HG02973 (cell line): ENCODE data around the gene ARMC9.
"Not testable (repeated sequence)": the region's sequence is repeated elsewhere in the genome, so short reads cannot be mapped to it uniquely, and the experiment has no call there.

Experiments
- ATAC-seq: cut with Tn5 transposase; IDR thresholded peaks from one replicate; pipeline ENCODE4 v1.9.1; 2021; ENCODE audit warnings: moderate library complexity; ENCODE audit not compliant: unreplicated experiment

ARMC9 gene

GRCh38 chr2:231198291-231199173 is at the start of gene ARMC9:
ARMC9 (plus strand) TSS chr2:231198631; CDS start chr2:231206239, 7,608 bp downstream.
- ATAC-seq: peak; percentile 89

DNA sequence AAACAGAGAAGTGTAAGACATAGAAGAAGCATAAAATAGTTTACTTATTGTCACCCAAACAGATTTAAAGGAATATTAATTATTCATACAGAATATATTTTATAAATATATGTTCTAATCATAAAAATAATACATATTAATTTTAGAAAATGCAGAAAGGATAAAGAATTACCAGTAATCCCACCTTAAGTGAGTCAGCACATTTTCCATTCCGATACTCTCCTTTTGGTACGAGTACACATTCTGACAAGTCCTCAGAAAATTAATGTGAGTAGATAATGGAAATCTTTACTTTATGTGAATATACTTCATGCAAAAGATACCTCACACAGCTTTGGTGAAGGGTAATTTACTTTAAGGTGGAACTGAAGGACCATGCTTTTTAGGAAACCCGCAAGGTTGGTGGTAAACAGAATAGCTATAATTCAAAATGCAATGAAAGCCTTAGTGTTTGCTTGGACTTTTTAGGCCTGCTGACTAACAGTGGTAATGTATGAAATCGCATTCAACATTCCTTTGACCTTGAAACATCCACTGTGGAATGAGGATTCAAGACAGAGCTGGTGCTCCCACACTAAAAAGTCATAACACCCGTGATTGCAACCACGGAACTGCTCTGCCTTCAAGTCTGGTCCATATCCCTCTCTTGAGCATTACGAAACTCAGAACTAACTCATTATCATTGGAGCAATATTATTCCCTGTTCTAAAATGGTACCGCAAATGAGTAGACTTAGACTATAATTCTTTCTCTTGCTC is 45.5 kb upstream of the ARMC9 start:
- ATAC-seq: no peak

DNA sequence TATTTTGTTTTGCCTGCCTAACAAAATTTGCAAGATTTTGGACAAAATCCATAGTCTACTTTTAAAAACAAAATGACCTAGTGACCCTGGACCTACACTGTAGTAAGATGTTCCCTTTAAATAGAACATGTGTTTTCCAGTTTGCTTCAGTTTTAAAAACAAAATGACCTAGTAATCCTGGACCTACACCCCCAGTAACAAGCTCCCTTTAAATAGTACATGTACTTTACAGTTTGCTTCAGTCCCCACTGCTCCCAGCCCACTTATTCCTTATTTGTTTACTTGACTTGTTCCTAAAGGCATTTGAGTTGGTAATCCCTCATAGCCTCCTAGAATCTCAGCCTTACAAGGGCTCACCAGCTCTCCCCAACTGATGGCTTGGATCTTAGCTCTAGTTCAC is 39.1 kb upstream of the ARMC9 start:
- ATAC-seq: no peak

GRCh38 chr2:231160701-231161100 is 37.7 kb upstream of the ARMC9 start:
- ATAC-seq: no peak

DNA sequence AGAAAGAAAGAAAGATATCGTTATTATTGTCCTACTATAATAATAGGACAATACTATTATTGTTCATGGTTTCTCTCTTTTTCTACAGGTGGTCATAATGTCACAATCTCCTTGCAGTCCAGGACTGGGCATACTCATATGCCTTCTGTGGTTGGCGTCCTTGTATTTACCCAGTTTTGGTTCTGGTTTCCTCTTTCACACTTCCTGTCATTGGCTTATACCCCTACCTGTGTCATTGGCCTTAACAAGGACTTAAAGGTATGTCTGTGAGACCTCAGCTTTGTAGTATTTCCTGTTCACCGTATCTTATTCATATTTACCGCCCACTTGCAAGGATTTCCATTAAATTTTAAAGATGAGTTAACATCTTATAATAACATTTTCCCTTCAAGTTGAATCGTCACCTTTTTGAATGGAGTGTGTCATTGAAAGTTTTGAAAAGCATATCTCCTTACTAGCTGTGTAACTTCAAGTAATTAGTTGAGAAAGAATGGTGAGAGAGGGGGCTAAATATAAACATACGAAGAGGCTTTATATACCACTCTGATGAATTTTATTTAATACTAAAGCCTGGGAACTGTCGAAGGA is 37.1 kb upstream of the ARMC9 start:
- ATAC-seq: no peak

DNA sequence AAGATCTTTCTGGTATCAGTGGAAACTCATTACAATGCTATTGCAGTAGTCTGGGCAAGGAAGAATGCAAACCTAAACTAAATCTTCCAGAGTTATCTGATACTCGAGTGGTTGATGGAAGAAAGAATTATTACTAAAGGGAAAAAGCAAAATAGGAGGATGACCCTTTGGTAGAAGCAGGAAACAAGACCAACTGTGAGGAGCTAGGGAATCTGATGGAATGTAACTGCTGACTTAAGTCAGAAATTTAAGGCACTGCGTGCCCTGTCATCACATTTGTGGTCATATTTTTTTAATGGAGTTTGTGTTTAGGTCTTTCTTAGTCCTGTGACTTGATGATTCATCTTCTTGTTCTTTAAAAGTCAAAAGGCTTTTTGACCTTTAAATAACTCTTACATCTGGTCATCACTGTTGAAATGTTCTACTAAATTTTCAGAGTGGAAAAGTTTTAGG is 36.5 kb upstream of the ARMC9 start:
- ATAC-seq: no peak

GRCh38 chr2:231163011-231163410 is 35.4 kb upstream of the ARMC9 start:
- ATAC-seq: no peak

DNA sequence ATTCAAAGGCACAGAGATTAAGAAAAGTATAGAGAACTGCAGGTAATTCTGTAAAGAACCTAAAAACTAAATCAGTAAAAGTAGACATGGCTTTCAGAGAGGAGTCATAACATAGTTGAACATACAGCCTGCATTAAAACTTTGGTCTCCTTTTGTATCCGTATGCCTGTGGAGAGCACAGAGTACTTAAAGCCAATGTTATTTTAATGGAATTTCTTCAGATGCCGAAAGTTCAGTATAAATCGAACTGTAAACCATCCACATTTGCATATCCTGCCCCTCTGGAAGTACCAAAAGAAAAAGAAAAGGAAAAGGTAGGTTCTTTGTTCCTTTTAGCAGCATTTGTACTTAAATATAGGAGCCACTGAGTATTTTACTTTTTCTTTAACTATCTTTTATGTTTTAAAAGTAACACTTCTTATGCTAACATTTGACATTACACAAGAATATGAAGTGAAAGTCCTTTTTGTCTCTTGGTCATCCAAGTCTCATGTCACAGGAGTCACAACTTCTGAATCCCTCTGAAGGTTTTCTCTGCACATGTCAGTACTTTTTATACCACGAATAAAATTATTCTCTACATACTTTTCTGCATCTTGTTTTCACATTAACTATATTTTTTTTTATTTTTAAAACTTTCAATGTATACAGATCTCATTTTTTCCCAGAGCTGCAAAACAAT is 34.9 kb upstream of the ARMC9 start:
- ATAC-seq: no peak

DNA sequence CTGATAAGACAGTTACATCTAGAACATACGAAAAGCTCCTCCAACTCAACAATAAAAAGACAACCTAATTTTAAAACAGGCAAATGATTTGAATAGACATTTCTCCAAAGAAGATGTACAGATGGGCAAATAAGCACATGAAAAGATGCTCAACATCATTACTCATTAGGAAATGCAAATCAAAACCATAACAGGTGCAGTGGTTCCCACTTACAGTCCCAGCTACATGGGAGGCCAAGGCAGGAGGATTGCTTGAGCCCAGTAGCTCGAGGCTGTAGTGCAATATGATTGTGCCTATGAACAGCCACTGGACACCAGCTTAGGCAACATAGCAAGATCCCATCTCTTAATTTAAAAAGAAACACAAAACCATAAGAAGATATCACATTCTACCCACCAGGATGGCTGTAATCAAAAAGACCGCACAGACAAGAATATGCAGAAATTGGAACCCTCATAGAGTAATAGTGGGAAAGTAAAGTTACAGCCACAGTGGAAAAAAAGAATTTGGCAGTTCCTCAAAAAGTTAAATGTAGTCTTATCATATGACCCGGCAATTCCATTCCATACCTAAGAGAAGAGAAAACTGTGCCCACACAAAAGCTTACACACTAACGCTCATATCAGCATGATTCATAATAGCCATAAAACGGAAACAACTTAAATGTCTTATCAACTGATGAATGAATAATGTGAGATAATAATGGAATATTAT is 30.5 kb upstream of the ARMC9 start:
- ATAC-seq: no peak

DNA sequence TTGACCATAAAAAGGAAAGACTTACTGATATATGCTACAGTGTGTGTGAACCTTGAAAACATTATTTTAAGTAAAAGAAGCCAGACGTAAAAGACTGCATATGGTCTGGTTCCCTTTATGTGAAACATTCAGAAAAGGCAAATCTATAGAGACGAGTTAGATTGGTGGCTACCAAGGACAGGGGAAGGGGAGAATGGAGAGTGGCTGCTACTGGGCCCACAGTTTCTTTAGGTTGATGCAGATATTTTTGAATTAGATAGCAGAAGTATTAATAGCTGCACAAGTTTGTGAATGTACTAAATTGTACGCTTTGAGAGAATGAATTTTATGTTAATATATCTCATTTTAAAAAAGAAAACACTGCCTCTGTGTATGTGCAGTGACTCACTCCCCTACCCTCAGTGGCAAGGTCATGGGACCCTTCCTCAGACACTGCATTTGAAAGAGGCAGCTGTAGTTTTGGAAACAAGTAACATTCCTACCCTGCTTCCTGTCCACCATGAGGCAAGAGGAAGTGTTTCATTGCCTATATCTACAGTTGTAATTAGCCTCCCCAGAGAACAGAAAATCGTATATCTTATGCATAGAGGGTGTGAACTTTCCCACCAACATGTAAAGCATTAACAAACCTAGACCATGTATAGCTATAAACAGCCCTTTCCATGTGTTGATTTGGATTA is 29.8 kb upstream of the ARMC9 start:
- no peak for ATAC-seq

- ATAC-seq: no peak
Measured at GRCh38 chr2:231169488-231169887, 28.9 kb upstream of the ARMC9 start.

- no peak for ATAC-seq
Measured at GRCh38 chr2:231170055-231170454, 28.4 kb upstream of the ARMC9 start.

GRCh38 chr2:231172025-231172424 is 26.4 kb upstream of the ARMC9 start:
- ATAC-seq: no peak

DNA sequence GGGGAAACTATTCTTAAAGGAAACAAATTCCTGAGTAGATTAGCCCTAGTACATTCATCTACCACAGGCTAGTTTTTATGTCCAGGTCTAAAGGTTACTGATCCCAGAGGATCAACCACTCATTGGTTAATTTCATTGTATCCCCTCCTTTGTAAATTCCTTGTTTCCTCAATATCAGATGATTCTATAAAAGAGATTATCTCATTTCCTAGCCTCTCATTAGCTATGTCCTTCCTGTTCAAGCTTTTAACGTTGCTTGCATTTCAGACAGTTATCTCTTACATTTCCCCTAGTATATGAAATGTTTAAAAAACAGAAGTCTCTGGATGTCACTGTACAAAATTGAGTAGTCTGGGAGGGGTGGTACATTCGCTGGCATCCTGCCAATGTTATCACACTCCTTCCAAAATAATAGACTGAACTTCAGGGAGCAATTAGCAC is 24.2 kb upstream of the ARMC9 start:
- no peak for ATAC-seq

DNA sequence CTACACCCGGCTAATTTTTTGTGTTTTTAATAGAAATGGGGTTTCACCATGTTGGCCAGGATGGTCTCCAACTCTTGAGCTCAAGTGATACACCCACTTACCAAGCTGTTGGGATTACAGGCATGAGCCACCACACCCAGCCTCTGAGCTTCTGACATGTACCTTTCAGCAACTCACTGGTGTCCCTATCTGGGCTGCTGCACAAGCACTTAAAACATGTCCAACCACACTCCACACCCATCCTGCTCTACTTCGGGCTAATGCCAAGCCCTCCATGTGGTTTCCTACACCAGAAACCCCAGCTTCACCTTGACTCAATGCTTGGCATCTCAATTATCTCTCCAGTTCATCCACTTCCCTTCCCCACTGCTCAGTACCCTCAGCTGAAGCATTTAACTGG is 22.4 kb upstream of the ARMC9 start:
- ATAC-seq: no peak

- no peak for ATAC-seq
Measured at GRCh38 chr2:231177156-231178025, 21.0 kb upstream of the ARMC9 start.

- not testable (repeated sequence) for ATAC-seq
Measured at GRCh38 chr2:231178805-231179204, 19.6 kb upstream of the ARMC9 start.

- ATAC-seq: peak; percentile 53
Measured at GRCh38 chr2:231181860-231182512, 16.4 kb upstream of the ARMC9 start.
